AG04450 (cell line): Measurements from ENCODE around the gene SLC8B1. TPM values are rescaled to one million over a fixed set of nuclear protein-coding genes. Genes with fewer than 3 reads are reported as not detected.

ENCODE experiments used
- CTCF ChIA-PET: fragments of 300-600, 350-600 bp; formaldehyde crosslinking; extraction: SDS; loops from one replicate; lab custom pipeline; 2022; ENCODE audit warnings: antibody characterized with exemption, inconsistent platforms; lab: Charles Lee
- POLR2A ChIA-PET: fragments of 350-600 bp; formaldehyde crosslinking; extraction: SDS; loops from one replicate; lab custom pipeline; 2021; ENCODE audit warnings: antibody characterized with exemption, inconsistent platforms; lab: Yijun Ruan, JAX
- DNase-seq: peaks from one replicate; pipeline ENCODE4 v3.0.0-alpha.2; 2011; ENCODE audit warnings: low read depth, low spot score
- H3K27ac ChIP-seq: one replicate; pipeline ENCODE4 v1.5.1; 2012; ENCODE audit warnings: low read depth, low read length, control low read depth
- H3K27me3 ChIP-seq: one replicate; pipeline ENCODE4 v1.6.0; 2012; ENCODE audit warnings: low read length; ENCODE audit not compliant: control insufficient read depth, insufficient read depth
- H3K4me3 ChIP-seq: 2 replicates; pipeline ENCODE4 v1.5.1; 2011; ENCODE audit warnings: mild to moderate bottlenecking, low read depth, low read length, control low read depth
- H3K9me3 ChIP-seq: 2 replicates; pipeline ENCODE4 v1.5.1; 2012; ENCODE audit warnings: low read length; ENCODE audit not compliant: control insufficient read depth, insufficient read depth
- polyA plus RNA-seq: library from polyadenylated mRNA; depleted of rRNA; stranded (reverse); fragments of >200 nt; gene quantifications from 2 replicates; pipeline ENCODE4 v1.2.3, GENCODE V29; 2011
- TF ChIP-seq, protein P1 (sequence below): IDR thresholded peaks from 2 replicates; pipeline ENCODE4 v1.5.1; 2011; ENCODE audit warnings: low read depth, low read length, control low read depth, inconsistent platforms

The SLC8B1 gene
- polyA plus RNA-seq, 1 experiment, result 12.1 TPM

DNA sequence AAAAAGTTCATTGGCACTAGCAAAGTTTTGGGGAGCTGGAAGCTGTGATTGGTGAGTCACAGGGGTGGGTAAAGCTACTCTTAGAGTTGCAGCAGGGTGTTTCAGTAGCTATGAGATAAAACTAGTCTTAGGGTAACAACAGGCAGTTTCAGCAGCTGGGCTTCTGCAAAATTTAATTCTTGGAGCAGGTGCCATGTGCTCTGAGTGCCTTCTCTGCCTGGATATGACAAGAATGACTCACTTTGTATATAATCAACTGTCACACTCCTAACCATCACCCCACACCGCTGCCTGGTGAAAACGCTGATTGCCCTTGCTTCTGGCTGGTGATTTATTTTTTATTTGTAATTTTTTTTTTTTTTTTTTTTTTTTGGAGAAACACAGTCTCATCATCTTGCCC is 13.0 kb upstream of the SLC8B1 start:
- ChIA-PET POLR2A (interaction anchor here (0.5 kb wide), 1 partner anchor 22 kb away, joined by 4 read pairs; no protein-coding TSS in a partner anchor), CTCF (interaction anchor here (1.6 kb wide), 1 partner anchor 21 kb away, joined by 4 read pairs; no protein-coding TSS in a partner anchor)
- H3K9me3 ChIP-seq, result no peaks in the 10 kb centered on the region
- H3K27ac ChIP-seq, result no peak overlapping the region
- H3K4me3 ChIP-seq, result no peak overlapping the region
- no peak for DNase-seq
- TF ChIP-seq, protein P1, sequence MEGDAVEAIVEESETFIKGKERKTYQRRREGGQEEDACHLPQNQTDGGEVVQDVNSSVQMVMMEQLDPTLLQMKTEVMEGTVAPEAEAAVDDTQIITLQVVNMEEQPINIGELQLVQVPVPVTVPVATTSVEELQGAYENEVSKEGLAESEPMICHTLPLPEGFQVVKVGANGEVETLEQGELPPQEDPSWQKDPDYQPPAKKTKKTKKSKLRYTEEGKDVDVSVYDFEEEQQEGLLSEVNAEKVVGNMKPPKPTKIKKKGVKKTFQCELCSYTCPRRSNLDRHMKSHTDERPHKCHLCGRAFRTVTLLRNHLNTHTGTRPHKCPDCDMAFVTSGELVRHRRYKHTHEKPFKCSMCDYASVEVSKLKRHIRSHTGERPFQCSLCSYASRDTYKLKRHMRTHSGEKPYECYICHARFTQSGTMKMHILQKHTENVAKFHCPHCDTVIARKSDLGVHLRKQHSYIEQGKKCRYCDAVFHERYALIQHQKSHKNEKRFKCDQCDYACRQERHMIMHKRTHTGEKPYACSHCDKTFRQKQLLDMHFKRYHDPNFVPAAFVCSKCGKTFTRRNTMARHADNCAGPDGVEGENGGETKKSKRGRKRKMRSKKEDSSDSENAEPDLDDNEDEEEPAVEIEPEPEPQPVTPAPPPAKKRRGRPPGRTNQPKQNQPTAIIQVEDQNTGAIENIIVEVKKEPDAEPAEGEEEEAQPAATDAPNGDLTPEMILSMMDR, result no peak
- H3K27me3 ChIP-seq, result peaks cover 7% of the 10 kb centered on the region

GRCh38 chr12:113347107-113347506 is 12.2 kb upstream of the SLC8B1 start:
- Histone ChIP-seq H3K9me3 (no peaks in the 10 kb centered on the region), H3K4me3 (no peak overlapping the region), H3K27ac (no peak overlapping the region), H3K27me3 (peaks cover 7% of the 10 kb centered on the region)
- ChIA-PET CTCF (interaction anchor here (1.6 kb wide), 1 partner anchor 20 kb away, joined by 4 read pairs; no protein-coding TSS in a partner anchor), POLR2A (no interaction called here)
- no peak for DNase-seq
- TF ChIP-seq, protein P1, result no peak

GRCh38 chr12:113346353-113346752 is 11.4 kb upstream of the SLC8B1 start:
- H3K4me3 ChIP-seq, result no peak overlapping the region
- no peak for DNase-seq
- TF ChIP-seq, protein P1, result no peak
- H3K27me3 ChIP-seq, result peaks cover 12% of the 10 kb centered on the region
- POLR2A ChIA-PET, result interaction anchor here (0.8 kb wide), 1 partner anchor 100 kb away, joined by 3 read pairs; no protein-coding TSS in a partner anchor
- CTCF ChIA-PET, result no interaction called here
- H3K9me3 ChIP-seq, result no peaks in the 10 kb centered on the region
- H3K27ac ChIP-seq, result no peak overlapping the region

DNA sequence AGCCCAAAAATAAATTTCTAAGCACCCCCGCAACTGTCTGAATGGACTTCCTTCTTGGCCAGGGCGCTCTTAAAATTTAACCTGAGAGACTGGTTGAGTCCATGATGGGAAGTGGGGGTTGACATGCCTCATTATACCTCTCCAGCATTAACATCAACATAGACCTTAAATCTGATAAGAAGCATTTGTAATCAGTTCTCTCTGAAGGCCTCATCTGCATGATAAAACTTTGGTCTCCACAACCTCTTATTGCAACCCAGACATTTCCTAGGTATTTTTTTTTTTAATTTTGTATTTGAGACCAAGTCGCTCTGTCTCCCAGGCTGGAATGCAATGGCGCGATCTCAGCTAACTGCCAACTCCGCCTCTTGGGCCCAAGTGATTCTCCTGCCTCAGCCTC is 10.4 kb upstream of the SLC8B1 start:
- Histone ChIP-seq H3K27me3 (peaks cover 11% of the 10 kb centered on the region), H3K9me3 (no peaks in the 10 kb centered on the region), H3K4me3 (no peak overlapping the region), H3K27ac (no peak overlapping the region)
- no peak for DNase-seq
- ChIA-PET CTCF (no interaction called here), POLR2A (no interaction called here)
- TF ChIP-seq, protein P1, result no peak

GRCh38 chr12:113341535-113341934 is 6.6 kb upstream of the SLC8B1 start:
- CTCF ChIA-PET, result no interaction called here
- DNase-seq, result no peak
- TF ChIP-seq, protein P1, result no peak
- no peak overlapping the region for H3K27ac ChIP-seq
- H3K27me3 ChIP-seq, result peaks cover 10% of the 10 kb centered on the region
- no peaks in the 10 kb centered on the region for H3K9me3 ChIP-seq
- no peak overlapping the region for H3K4me3 ChIP-seq
- POLR2A ChIA-PET, result no interaction called here
